A673 (cell line): Measurements from ENCODE around the gene MC2R.

Source experiments
- CTCF ChIP-seq: fragments of 300-800, 200-600 bp; sonication (generic); conservative IDR thresholded peaks from 2 replicates; pipeline ENCODE4 v1.5.1; 2017; ENCODE audit warnings: low read depth, mild to moderate bottlenecking, antibody characterized with exemption, low read length, moderate library complexity, mixed read lengths
- EZH2 ChIP-seq: fragments of 200-600 bp; sonication (generic); IDR thresholded peaks from 2 replicates; pipeline ENCODE4 v1.6.1; 2017; ENCODE audit warnings: borderline replicate concordance, low read depth, mild to moderate bottlenecking, mixed read lengths, antibody characterized with exemption, low read length; ENCODE audit not compliant: poor library complexity, severe bottlenecking

- TF ChIP-seq CTCF (no peak), EZH2 (no peak)
These were observed at the start of gene MC2R for GRCh38 chr18:13915391-13915790.
